RPMI7951 (cell line): Measurements from ENCODE around the gene NSUN6. TPM values are rescaled to one million over a fixed set of nuclear protein-coding genes. Genes with fewer than 3 reads are reported as not detected.
"Not testable (repeated sequence)": the region's sequence is repeated elsewhere in the genome, so short reads cannot be mapped to it uniquely, and the experiment has no call there.

Experiments used
- DNase-seq: peaks from one replicate; pipeline ENCODE4 v3.0.0-alpha.2; 2012; ENCODE audit warnings: low read depth
- total RNA-seq: library from RNA; depleted of rRNA; stranded (reverse); fragments of >200 nt; shearing (Covaris generic); gene quantifications from 2 replicates; pipeline ENCODE4 v1.2.3, GENCODE V29; 2014

The NSUN6 gene
- total RNA-seq, 1 experiment from 2014 or later, result 9.6 TPM

GRCh38 chr10:18659819-18660535 is 8.6 kb upstream of the NSUN6 start:
- peak; percentile 37 for DNase-seq

- peak; percentile 98 for DNase-seq
Measured at GRCh38 chr10:18659125-18659818, 7.9 kb upstream of the NSUN6 start, which contains the start of gene ARL5B. ARL5B (plus strand) TSS chr10:18659431; CDS start chr10:18659638, 207 bp downstream.

- DNase-seq, result peak; percentile 59
Measured at GRCh38 chr10:18658271-18659124, 7.1 kb upstream of the NSUN6 start.

GRCh38 chr10:18656724-18657123 is 5.3 kb upstream of the NSUN6 start:
- DNase-seq, result no peak

- no peak for DNase-seq
Measured at GRCh38 chr10:18653112-18653511, 1.7 kb upstream of the NSUN6 start.

- no peak for DNase-seq
Measured at GRCh38 chr10:18650404-18650997, 886 bp downstream of the NSUN6 start.

- DNase-seq, result no peak
Measured at GRCh38 chr10:18649364-18649959, 1.9 kb downstream of the NSUN6 start.

- DNase-seq, result no peak
Measured at GRCh38 chr10:18647945-18648344, 3.4 kb downstream of the NSUN6 start.

GRCh38 chr10:18647151-18647550 is 4.2 kb downstream of the NSUN6 start:
- no peak for DNase-seq

- DNase-seq, result not testable (repeated sequence)
Measured at GRCh38 chr10:18639719-18640118, 11.7 kb downstream of the NSUN6 start.

- DNase-seq, result not testable (repeated sequence)
Measured at GRCh38 chr10:18637400-18637799, 14.0 kb downstream of the NSUN6 start.

GRCh38 chr10:18635995-18636394 is 15.4 kb downstream of the NSUN6 start:
- DNase-seq, result no peak

GRCh38 chr10:18632500-18632899 is 18.9 kb downstream of the NSUN6 start:
- DNase-seq, result not testable (repeated sequence)

- peak; percentile 74 for DNase-seq
Measured at GRCh38 chr10:18627452-18628018, 23.9 kb downstream of the NSUN6 start.

- no peak for DNase-seq
Measured at GRCh38 chr10:18625886-18626285, 25.5 kb downstream of the NSUN6 start.

GRCh38 chr10:18623671-18624070 is 27.7 kb downstream of the NSUN6 start:
- DNase-seq, result not testable (repeated sequence)

GRCh38 chr10:18620856-18621255 is 30.5 kb downstream of the NSUN6 start:
- DNase-seq, result no peak

GRCh38 chr10:18619016-18619415 is 32.4 kb downstream of the NSUN6 start:
- DNase-seq, result no peak

GRCh38 chr10:18616337-18616736 is 35.0 kb downstream of the NSUN6 start:
- DNase-seq, result no peak

GRCh38 chr10:18615618-18616017 is 35.8 kb downstream of the NSUN6 start:
- no peak for DNase-seq

- no peak for DNase-seq
Measured at GRCh38 chr10:18611168-18611567, 40.2 kb downstream of the NSUN6 start.
